ENCODE data around the gene RUFY2.
"Not testable (repeated sequence)": the region's sequence is repeated elsewhere in the genome, so short reads cannot be mapped to it uniquely, and the experiment has no call there.

Gene RUFY2

GRCh38 chr10:68327889-68328786, 78.9 kb downstream of the RUFY2 start:
- no peak for DNase-seq (ENCODE audit: low read depth)

GRCh38 chr10:68324396-68324795, 82.7 kb downstream of the RUFY2 start:
- not testable (repeated sequence) for DNase-seq (ENCODE audit: low read depth)

- DNase-seq (ENCODE audit: low read depth), result no peak
Observed at GRCh38 chr10:68318331-68319059, 88.6 kb downstream of the RUFY2 start.

GRCh38 chr10:68315582-68315981, 91.5 kb downstream of the RUFY2 start:
- no peak for DNase-seq (ENCODE audit: low read depth)

- not testable (repeated sequence) for DNase-seq (ENCODE audit: low read depth)
Observed at GRCh38 chr10:68314930-68315329, 92.1 kb downstream of the RUFY2 start.

- DNase-seq (ENCODE audit: low read depth), result no peak
Observed at GRCh38 chr10:68310531-68310930, 96.5 kb downstream of the RUFY2 start.

GRCh38 chr10:68305854-68306253, 101.2 kb downstream of the RUFY2 start:
- no peak for DNase-seq (ENCODE audit: low read depth)

- no peak for DNase-seq (ENCODE audit: low read depth)
Observed at GRCh38 chr10:68303849-68304412, 103.1 kb downstream of the RUFY2 start.

- no peak for DNase-seq (ENCODE audit: low read depth)
Observed at GRCh38 chr10:68302871-68303270, 104.2 kb downstream of the RUFY2 start.

GRCh38 chr10:68302503-68302823, 104.6 kb downstream of the RUFY2 start:
- DNase-seq (ENCODE audit: low read depth), result no peak

- DNase-seq (ENCODE audit: low read depth), result no peak
Observed at GRCh38 chr10:68301790-68302502, 105.1 kb downstream of the RUFY2 start.

- no peak for DNase-seq (ENCODE audit: low read depth)
Observed at GRCh38 chr10:68301301-68301700, 105.8 kb downstream of the RUFY2 start.

GRCh38 chr10:68296843-68297663, 110.0 kb downstream of the RUFY2 start:
- DNase-seq (ENCODE audit: low read depth), result no peak
